Activated CD8-positive, alpha-beta memory T cell treated with anti-CD3 and anti-CD28 coated beads, Interleukin-2, amount 10 ng/mL, durations not matched to agents 7 days and 5 days (primary cell): ENCODE measurements around the gene EIF2D. TPM values are rescaled to one million over a fixed set of nuclear protein-coding genes. Genes with fewer than 3 reads are reported as not detected.

Experiments
- ATAC-seq: fragments of 150-1000 bp; cut with Tn5 transposase; one replicate; pipeline ENCODE4 v1.10.0; 2021; ENCODE audit warnings: moderate library complexity
- CTCF ChIA-PET: fragments of 350-600 bp; sonication (Branson Sonifier 250); formaldehyde crosslinking; loops from one replicate; lab custom pipeline; 2021; ENCODE audit warnings: antibody characterized with exemption; lab: Charles Lee
- DNase-seq: peaks from one replicate; pipeline ENCODE4 v3.0.0-alpha.2; 2020
- H3K27ac Mint-ChIP-seq: one replicate; pipeline ENCODE4 v1.8.0; 2021; ENCODE audit warnings: mild to moderate bottlenecking, mixed read lengths
- H3K27me3 Mint-ChIP-seq: one replicate; pipeline ENCODE4 v1.8.0; 2021; ENCODE audit warnings: mixed read lengths
- H3K36me3 Mint-ChIP-seq: one replicate; pipeline ENCODE4 v1.8.0; 2021; ENCODE audit warnings: mild to moderate bottlenecking, mixed read lengths
- H3K4me1 Mint-ChIP-seq: one replicate; pipeline ENCODE4 v1.8.0; 2021; ENCODE audit warnings: mixed read lengths
- H3K4me3 Mint-ChIP-seq: one replicate; pipeline ENCODE4 v1.8.0; 2021; ENCODE audit warnings: mild to moderate bottlenecking, moderate library complexity, mixed read lengths
- H3K9me3 Mint-ChIP-seq: one replicate; pipeline ENCODE4 v1.8.0; 2022; ENCODE audit warnings: low read depth, mixed read lengths
- total RNA-seq, 2 experiments: library from RNA; stranded (reverse); gene quantifications; one replicate each; pipeline ENCODE4 v1.2.3, GENCODE V29; 2021

The EIF2D gene
- total RNA-seq, 2 experiments from 2014 or later, result 51.7 to 68.4 TPM

DNA sequence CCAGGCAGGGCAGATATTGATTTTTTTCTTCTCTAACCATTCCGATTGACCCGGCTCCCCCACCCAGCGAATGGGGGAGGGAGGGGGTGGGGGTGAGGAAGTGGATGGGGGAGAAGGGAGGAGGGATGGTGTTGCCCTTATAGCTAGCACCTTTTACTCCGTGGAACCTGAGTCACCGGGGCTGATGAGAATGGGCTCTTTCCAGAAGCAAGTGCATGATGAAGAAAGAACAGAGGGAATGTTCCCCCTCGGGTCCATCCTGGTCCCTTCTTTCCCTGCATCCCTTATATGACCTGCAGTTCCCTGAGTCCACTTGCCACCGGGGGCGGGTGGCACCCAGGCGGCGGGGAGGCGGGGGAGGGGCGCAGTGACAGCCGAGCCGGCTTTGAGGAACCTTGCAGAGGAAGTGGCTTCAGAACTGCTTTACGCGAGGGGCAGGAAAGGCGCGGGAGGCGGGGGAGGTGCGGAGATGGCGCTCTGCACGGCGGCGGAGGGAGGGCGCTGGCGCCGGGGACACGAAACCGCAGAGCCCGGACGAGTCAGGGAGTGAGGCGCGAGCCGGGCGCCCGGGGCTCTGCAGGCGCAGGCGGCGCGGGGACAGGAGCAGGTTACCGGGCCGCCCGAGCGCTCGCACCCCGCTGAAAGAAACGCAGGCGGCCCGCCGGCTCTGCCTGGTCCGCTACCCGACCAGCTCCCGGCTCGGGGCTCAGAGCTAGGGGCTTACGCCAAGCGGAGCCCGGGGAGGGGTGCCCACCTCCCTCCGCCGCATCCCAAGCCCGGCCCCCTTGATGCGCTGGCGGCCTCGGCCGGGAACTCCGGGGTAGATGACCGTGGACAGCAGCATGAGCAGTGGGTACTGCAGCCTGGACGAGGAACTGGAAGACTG, 55.3 kb downstream of the EIF2D start:
- DNase-seq (peak; percentile 95), ATAC-seq (peak; percentile 72)
- Mint-ChIP-seq H3K4me3 (peak overlapping the region; percentile 98), H3K27ac (peak overlapping the region; percentile 96), H3K9me3 (no peaks in the 10 kb centered on the region), H3K4me1 (peaks cover 69% of the 10 kb centered on the region), H3K27me3 (no peaks in the 10 kb centered on the region), H3K36me3 (peaks cover 45% of the 10 kb centered on the region)
- CTCF ChIA-PET, result interaction anchor here (0.8 to 21.2 kb wide), 8 partner anchors 10 to 78 kb away, joined by 3 to 490 read pairs (median 5); partner anchors contain the start of genes DYRK3, EIF2D and RASSF5

DNA sequence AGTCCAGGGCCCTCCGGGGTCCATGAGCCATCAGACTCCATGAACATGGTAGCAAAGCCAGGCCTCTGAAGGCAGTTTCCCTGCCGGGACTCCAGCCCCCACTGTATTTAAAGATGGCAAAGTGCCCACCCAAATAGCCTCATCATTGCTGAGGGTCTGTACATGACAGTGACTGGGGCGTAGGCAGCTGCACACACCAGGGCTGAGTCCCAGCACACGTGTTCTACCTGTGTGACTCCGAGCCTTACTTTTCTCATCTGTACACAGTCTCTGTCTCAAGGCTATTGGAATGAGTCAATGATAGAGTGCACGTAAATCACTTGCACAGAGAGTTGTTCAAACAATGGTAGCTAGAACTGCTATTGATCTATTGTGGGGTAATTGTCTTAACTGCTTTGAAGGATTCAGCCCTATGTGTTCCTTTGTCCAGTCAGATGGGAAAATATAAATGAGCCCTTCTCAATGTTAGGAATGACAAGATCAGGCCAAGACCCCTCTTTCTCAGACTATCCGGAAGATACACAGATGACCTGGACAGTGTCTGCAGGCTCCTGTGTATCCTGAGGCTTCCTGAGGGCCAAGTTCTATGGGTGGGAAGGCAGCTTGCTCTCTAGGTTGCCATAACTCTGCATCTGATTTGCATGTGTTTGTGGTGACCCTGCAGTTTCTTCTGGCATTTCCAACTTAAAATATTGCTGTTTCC, 56.1 kb downstream of the EIF2D start:
- Mint-ChIP-seq H3K4me3 (peak overlapping the region; percentile 98), H3K36me3 (peaks cover 38% of the 10 kb centered on the region), H3K4me1 (peaks cover 68% of the 10 kb centered on the region), H3K9me3 (no peaks in the 10 kb centered on the region), H3K27me3 (no peaks in the 10 kb centered on the region), H3K27ac (peak overlapping the region; percentile 89)
- CTCF ChIA-PET, result interaction anchor here (0.9 to 21.2 kb wide), 10 partner anchors 11 to 79 kb away, joined by 3 to 490 read pairs (median 4); partner anchors contain the start of genes DYRK3, EIF2D and RASSF5
- no peak for DNase-seq
- peak; percentile 29 for ATAC-seq

DNA sequence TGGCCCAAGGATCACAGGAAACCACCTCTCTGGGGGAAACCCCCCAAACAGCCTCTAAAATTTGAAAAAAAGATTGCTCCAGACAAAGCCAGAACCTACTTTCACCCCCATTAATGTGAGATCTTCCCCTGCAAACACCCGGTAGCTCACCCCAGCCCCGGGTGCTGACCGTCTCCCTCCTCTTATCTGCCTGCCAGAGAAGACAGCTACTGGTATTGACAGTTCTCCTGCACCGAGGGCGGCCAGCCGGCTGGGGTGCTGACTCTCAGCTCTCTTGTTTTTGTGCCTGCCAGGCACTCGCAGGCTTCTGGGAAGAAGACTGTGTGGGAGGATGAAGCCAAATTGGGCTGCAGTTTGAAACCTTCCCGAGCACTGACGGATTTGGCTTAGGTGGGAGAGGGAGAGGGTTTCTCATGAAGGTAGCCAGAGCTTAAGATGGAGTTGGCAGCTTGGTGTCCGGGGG, 56.8 kb downstream of the EIF2D start:
- ATAC-seq, result no peak
- Mint-ChIP-seq H3K9me3 (no peaks in the 10 kb centered on the region), H3K27ac (peak overlapping the region; percentile 89), H3K27me3 (no peaks in the 10 kb centered on the region), H3K36me3 (peaks cover 31% of the 10 kb centered on the region), H3K4me3 (peak overlapping the region; percentile 98), H3K4me1 (peaks cover 61% of the 10 kb centered on the region)
- CTCF ChIA-PET, result interaction anchor here (0.9 to 21.2 kb wide), 10 partner anchors 10 to 90 kb away, joined by 3 to 490 read pairs (median 4); partner anchors contain the start of genes DYRK3, EIF2D and RASSF5
- no peak for DNase-seq

DNA sequence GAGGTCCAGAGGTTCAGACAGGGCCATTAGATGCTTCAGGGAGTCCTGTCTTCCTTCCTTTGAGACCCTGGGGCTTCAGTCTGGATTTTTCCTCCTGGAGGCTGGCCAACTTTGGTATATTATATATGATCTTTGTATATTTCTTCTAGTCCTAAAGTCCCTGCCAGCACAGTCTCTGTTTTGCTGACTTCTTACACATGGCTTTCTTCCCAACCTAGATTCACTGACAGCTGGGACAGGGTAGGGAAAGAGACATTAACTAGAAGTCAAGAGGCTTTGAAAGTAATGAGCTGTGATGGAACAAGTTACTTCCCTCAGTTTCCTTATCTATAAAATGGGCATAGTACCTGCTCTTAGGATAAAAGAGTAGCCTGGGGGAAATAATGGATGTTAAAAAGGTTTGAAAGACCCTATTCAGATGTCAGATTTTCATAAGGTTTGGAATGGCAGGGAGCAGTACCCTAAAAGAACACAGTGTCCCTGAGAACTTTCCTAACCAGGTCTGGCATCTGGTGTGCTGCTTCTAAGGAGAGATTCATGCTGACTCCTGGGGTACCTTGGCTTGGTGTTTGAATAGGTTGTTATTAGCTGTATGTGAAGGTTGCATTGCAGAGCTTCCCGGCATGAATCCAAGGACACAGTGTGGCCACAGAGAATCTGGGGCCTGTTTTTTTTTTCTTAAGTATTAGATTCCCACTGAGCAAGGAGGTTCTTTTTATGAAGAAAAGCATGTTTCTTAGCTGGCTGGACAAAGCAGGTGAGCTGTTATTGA, 57.4 kb downstream of the EIF2D start:
- Mint-ChIP-seq H3K4me1 (peaks cover 54% of the 10 kb centered on the region), H3K36me3 (peaks cover 25% of the 10 kb centered on the region), H3K27ac (peak overlapping the region; percentile 89), H3K4me3 (peak overlapping the region; percentile 98), H3K9me3 (no peaks in the 10 kb centered on the region), H3K27me3 (no peaks in the 10 kb centered on the region)
- no peak for DNase-seq
- CTCF ChIA-PET, result interaction anchor here (0.9 to 21.2 kb wide), 11 partner anchors 9 to 90 kb away, joined by 3 to 490 read pairs (median 5); partner anchors contain the start of genes DYRK3, EIF2D and RASSF5
- no peak for ATAC-seq

DNA sequence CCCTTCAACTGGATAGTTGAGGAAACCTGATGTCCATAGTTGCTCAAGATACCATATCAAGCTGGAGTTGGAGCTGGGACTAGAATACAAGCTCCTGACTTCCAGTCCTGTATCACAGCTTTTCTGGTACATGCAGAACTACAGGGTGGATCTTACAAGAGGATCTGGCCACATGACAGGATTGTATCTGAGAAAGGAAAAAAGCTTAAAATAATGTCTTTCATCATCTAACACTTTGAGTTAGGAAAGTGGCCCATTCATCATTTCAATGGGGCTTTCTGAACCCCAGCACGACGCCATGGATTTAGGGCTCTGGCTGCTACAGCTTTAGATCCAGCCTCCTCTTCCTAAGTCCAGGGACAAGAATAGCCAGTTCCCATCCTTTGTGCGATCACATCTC, 58.1 kb downstream of the EIF2D start:
- no peaks in the 10 kb centered on the region for H3K27me3 Mint-ChIP-seq
- no peak for ATAC-seq
- H3K9me3 Mint-ChIP-seq, result no peaks in the 10 kb centered on the region
- H3K4me3 Mint-ChIP-seq, result no peak overlapping the region
- peaks cover 18% of the 10 kb centered on the region for H3K36me3 Mint-ChIP-seq
- CTCF ChIA-PET, result interaction anchor here (0.7 to 21.2 kb wide), 6 partner anchors 9 to 160 kb away, joined by 3 to 490 read pairs (median 32); partner anchors contain the start of gene EIF2D
- no peak overlapping the region for H3K27ac Mint-ChIP-seq
- peaks cover 49% of the 10 kb centered on the region for H3K4me1 Mint-ChIP-seq
- DNase-seq, result no peak

DNA sequence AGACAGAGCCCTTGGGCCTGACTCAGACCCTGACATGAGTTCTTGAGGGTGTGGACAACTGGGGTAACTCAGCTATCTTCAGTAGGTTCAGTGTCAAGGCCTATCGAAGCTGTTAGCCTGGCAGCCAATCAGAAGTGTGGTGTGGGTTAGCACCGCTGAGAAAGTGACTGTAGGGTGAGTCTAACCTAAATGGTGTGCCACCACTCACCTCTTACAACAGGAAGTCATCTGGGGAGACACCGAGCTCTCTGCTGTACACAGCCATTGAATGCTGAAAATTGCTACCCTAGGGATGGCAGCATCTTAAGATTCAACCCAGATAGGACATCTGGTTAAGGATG, 60.3 kb downstream of the EIF2D start:
- Mint-ChIP-seq H3K27ac (peak overlapping the region; percentile 88), H3K36me3 (no peaks in the 10 kb centered on the region), H3K9me3 (no peaks in the 10 kb centered on the region), H3K27me3 (no peaks in the 10 kb centered on the region), H3K4me3 (peak overlapping the region; percentile 52), H3K4me1 (peaks cover 49% of the 10 kb centered on the region)
- peak; percentile 93 for DNase-seq
- CTCF ChIA-PET, result interaction anchor here (0.7 to 21.2 kb wide), 17 partner anchors 11 to 138 kb away, joined by 3 to 490 read pairs (median 5); partner anchors contain the start of genes DYRK3, EIF2D and RASSF5
- ATAC-seq, result peak; percentile 84

DNA sequence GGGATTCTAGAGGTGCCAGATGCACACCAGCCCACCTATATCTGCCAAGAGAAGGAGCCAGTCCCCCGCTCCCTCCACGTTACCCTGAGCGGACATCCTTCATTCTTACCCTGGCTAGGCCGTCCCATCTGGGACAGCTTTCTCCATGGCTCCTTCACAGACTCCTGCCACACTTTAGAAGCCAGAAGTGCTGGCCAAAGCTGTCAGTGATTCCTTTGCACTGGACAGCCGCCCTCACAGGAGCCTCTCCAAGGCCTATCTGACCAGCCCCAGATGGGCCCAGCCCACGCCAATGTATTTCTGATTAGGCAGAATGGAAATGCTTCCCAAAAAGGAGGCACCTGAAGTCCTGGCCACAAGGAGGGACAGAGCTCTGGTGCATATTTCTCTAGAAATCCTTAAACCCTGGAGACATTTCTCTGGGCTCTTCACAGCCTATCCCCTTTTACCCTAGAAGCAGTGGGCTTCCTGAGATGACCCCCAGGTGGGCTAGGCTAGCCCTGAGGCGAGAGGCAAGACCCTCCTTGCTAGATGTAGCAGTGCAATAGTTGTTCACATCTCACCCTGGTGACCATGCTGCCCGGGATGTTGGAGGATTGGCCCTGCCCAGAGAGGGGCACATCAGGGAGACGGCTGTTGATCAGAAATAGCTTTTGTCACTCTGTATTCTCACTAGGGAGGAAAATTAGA, 60.8 kb downstream of the EIF2D start:
- Mint-ChIP-seq H3K27ac (peak overlapping the region; percentile 88), H3K4me1 (peaks cover 47% of the 10 kb centered on the region), H3K9me3 (no peaks in the 10 kb centered on the region), H3K4me3 (no peak overlapping the region), H3K27me3 (no peaks in the 10 kb centered on the region), H3K36me3 (no peaks in the 10 kb centered on the region)
- DNase-seq (no peak), ATAC-seq (no peak)
- CTCF ChIA-PET, result interaction anchor here (0.7 to 21.2 kb wide), 18 partner anchors 10 to 138 kb away, joined by 3 to 490 read pairs (median 4); partner anchors contain the start of genes DYRK3, EIF2D and RASSF5

DNA sequence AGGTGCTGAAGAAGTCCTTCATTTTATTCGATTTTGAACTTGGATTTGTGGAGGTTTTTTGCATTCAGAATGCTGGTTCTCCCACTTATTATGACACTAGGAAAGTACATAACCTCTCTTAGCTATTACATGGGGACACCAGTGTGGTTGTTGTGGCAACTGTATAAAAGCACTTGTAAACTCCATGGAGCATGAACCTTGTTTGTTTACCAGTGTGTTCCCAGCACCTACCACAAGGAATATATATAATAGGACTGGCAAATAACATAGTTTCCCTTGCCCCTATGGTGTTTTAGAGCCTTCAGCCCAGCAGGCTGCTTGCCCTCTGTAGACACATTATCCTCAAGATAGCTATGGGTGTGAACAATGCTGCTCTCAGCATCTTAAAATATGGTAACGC, 61.8 kb downstream of the EIF2D start:
- no peak overlapping the region for H3K4me3 Mint-ChIP-seq
- CTCF ChIA-PET, result interaction anchor here (0.8 to 21.2 kb wide), 5 partner anchors 9 to 62 kb away, joined by 4 to 490 read pairs (median 13); partner anchors contain the start of gene EIF2D
- no peaks in the 10 kb centered on the region for H3K27me3 Mint-ChIP-seq
- H3K36me3 Mint-ChIP-seq, result no peaks in the 10 kb centered on the region
- ATAC-seq (no peak), DNase-seq (no peak)
- H3K27ac Mint-ChIP-seq, result no peak overlapping the region
- H3K9me3 Mint-ChIP-seq, result no peaks in the 10 kb centered on the region
- peaks cover 39% of the 10 kb centered on the region for H3K4me1 Mint-ChIP-seq

DNA sequence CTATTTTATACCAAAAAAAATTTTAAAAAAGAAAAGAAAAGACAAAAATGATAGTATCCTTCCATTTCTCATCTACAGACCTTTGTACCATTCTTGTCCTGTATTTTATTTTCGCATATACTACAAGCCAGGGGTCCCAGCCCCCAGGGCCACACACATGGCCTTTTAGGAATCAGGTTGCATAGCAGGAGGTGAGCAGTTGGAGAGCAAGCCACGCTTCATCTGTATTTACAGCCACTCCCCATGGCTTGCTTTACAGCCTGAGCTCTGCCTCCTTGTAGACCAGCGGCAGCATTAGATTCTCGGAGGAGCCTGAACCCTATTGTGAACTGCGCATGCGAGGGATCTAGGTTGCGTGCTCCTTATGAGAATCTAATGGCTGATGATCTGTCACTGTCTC, 65.2 kb downstream of the EIF2D start:
- Mint-ChIP-seq H3K9me3 (no peaks in the 10 kb centered on the region), H3K27me3 (no peaks in the 10 kb centered on the region), H3K27ac (no peak overlapping the region), H3K4me1 (peaks cover 18% of the 10 kb centered on the region), H3K4me3 (no peak overlapping the region), H3K36me3 (no peaks in the 10 kb centered on the region)
- no peak for DNase-seq
- CTCF ChIA-PET, result interaction anchor here (2.3 to 15.9 kb wide), 6 partner anchors 13 to 113 kb away, joined by 11 to 381 read pairs (median 16); partner anchors contain the start of genes EIF2D and IKBKE
- no peak for ATAC-seq

DNA sequence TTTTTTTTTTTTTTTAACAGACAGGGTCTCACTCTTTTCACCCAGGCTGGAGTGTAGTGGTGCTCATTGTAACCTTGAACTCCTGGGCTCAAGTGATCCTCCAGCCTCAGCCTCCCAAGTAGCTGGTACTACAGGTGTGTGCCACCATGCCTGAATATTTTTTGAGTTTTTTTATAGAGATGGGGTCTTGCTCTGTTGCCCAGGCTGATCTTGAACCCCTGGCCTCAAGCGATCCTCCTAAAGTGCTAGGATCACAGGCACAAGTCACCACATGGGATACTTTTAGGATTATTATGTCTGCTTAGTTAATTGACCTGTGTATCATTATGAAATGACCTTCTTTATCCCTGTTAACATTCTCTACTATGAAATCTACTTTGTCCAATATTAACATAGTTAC, 66.9 kb downstream of the EIF2D start:
- ATAC-seq (peak; percentile 5), DNase-seq (no peak)
- no peak overlapping the region for H3K27ac Mint-ChIP-seq
- no peaks in the 10 kb centered on the region for H3K36me3 Mint-ChIP-seq
- no peaks in the 10 kb centered on the region for H3K27me3 Mint-ChIP-seq
- CTCF ChIA-PET, result interaction anchor here (0.7 to 15.9 kb wide), 46 partner anchors 10 to 147 kb away, joined by 3 to 381 read pairs (median 6); partner anchors contain the start of genes DYRK3, EIF2D, IKBKE and RASSF5
- H3K4me3 Mint-ChIP-seq, result no peak overlapping the region
- peaks cover 13% of the 10 kb centered on the region for H3K4me1 Mint-ChIP-seq
- no peaks in the 10 kb centered on the region for H3K9me3 Mint-ChIP-seq

DNA sequence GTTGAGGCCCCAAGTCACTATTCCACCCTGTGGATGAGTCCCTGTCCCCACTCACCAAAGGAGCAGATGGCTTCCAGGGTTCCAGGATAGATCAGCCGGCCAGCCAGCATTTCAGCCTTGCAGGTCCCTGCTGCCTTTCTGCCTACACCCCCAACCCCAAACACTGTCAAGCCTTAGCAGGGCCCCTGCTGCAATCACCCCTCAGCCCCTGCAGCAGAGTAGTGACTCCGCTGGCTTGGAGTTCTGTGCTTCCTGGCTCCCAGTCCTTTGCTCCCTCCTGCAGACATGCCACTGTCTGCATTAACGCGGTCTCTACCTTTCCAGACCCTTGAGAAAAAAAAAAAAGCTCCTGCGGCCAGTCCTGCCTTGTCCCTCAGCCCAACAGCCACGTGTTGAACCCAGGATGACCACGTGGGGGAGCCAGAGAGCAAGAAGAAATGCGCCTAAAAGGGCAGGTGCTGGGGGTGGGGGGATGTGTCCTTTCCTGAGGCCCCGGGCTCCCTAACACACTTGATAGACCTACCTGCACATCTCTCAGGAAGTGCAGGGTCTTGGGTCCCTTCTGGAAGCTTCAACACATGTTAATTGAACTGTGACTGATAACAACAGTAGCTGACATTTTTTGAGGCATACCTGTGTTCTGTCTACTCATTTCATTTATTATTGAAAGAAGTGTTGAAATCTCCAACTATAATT, 67.6 kb downstream of the EIF2D start:
- Mint-ChIP-seq H3K36me3 (no peaks in the 10 kb centered on the region), H3K27me3 (no peaks in the 10 kb centered on the region), H3K27ac (peak overlapping the region; percentile 28), H3K4me1 (peaks cover 13% of the 10 kb centered on the region), H3K9me3 (no peaks in the 10 kb centered on the region), H3K4me3 (no peak overlapping the region)
- ATAC-seq (peak; percentile 92), DNase-seq (peak; percentile 86)
- CTCF ChIA-PET, result interaction anchor here (0.7 to 15.9 kb wide), 48 partner anchors 9 to 352 kb away, joined by 3 to 381 read pairs (median 4); partner anchors contain the start of genes DYRK3, EIF2D, IKBKE and IL24
